Measurements from ENCODE around the gene CD300A.
"Not testable (repeated sequence)": the region's sequence is repeated elsewhere in the genome, so short reads cannot be mapped to it uniquely, and the experiment has no call there.

Gene CD300A

GRCh38 chr17:74502861-74503260 lies 36.4 kb downstream of the CD300A start:
- DNase-seq (ENCODE audit: low read depth, low spot score) = no peak
- Histone ChIP-seq H3K27ac (ENCODE audit: low read length) (no peak overlapping the region), H3K27me3 (ENCODE audit: control insufficient read depth, insufficient read depth, low read length) (no peaks in the 10 kb centered on the region), H3K4me3 (ENCODE audit: low read length) (no peak overlapping the region), H3K4me1 (ENCODE audit: control insufficient read depth, insufficient read depth, low read length) (no peaks in the 10 kb centered on the region), H3K9me3 (ENCODE audit: control insufficient read depth, insufficient read depth, low read length) (no peaks in the 10 kb centered on the region), H3K36me3 (ENCODE audit: control insufficient read depth, insufficient read depth, low read length) (no peaks in the 10 kb centered on the region)
- no CpG with 5 or more reads among the region's 6 CpGs for WGBS (ENCODE audit: insufficient coverage, insufficient read length)

- DNase-seq (ENCODE audit: low read depth, low spot score); H3K27ac ChIP-seq (ENCODE audit: low read length); H3K36me3 ChIP-seq (ENCODE audit: control insufficient read depth, insufficient read depth, low read length); H3K4me3 ChIP-seq (ENCODE audit: low read length); H3K9me3 ChIP-seq (ENCODE audit: control insufficient read depth, insufficient read depth, low read length); H3K4me1 ChIP-seq (ENCODE audit: control insufficient read depth, insufficient read depth, low read length); H3K27me3 ChIP-seq (ENCODE audit: control insufficient read depth, insufficient read depth, low read length): not testable (repeated sequence)
- no CpG with 5 or more reads among the region's 5 CpGs for WGBS (ENCODE audit: insufficient coverage, insufficient read length)
Measured at GRCh38 chr17:74503949-74504348, 37.5 kb downstream of the CD300A start.

DNA sequence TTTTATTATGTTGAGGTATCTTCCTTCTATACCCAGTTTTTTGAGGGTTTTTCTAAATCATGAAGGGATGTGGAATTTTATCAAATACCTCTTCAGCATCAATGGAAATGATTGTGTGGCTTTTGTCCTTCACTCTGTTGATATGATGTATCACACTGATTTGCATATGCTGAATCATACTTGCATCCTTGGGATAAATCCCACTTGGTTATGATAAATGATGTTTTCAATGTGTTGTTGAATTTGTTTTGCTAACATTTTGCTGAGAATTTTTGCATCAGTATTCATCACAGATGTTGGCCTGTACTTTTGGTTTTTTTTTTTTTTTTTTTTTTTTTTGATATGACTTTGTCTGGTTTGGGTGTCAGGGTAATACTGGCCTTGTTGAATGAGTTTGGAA lies 41.7 kb downstream of the CD300A start:
- H3K36me3 ChIP-seq (ENCODE audit: control insufficient read depth, insufficient read depth, low read length) = no peaks in the 10 kb centered on the region
- H3K27me3 ChIP-seq (ENCODE audit: control insufficient read depth, insufficient read depth, low read length) = no peaks in the 10 kb centered on the region
- no peaks in the 10 kb centered on the region for H3K9me3 ChIP-seq (ENCODE audit: control insufficient read depth, insufficient read depth, low read length)
- H3K4me3 ChIP-seq (ENCODE audit: low read length) = no peak overlapping the region
- H3K27ac ChIP-seq (ENCODE audit: low read length) = no peak overlapping the region
- H3K4me1 ChIP-seq (ENCODE audit: control insufficient read depth, insufficient read depth, low read length) = no peaks in the 10 kb centered on the region
- no peak for DNase-seq (ENCODE audit: low read depth, low spot score)

DNA sequence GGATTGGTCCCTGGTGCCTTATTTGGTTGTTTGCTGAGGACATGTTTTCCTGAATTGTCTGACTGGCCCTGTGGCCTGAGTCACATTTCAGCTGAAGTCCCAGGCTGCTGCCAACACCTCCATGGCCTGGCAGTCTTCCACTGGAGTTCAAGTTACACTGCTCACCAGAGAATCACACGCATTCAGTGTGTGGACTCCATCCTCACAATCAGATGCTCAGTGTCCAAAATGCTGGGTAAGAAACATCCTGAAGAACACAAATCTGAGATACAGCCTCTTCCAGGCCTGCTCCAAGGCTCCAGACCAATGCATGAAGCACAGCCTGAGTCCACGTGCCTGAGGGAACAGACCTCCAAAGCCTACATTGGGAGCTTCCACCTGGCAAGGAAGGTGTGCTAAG lies 45.6 kb downstream of the CD300A start:
- Histone ChIP-seq H3K36me3 (ENCODE audit: control insufficient read depth, insufficient read depth, low read length) (no peaks in the 10 kb centered on the region), H3K4me1 (ENCODE audit: control insufficient read depth, insufficient read depth, low read length) (no peaks in the 10 kb centered on the region), H3K4me3 (ENCODE audit: low read length) (no peak overlapping the region), H3K27ac (ENCODE audit: low read length) (no peak overlapping the region), H3K9me3 (ENCODE audit: control insufficient read depth, insufficient read depth, low read length) (no peaks in the 10 kb centered on the region; the same call in 1 of the 2 replicates), H3K27me3 (ENCODE audit: control insufficient read depth, insufficient read depth, low read length) (no peaks in the 10 kb centered on the region)
- WGBS (ENCODE audit: insufficient coverage, insufficient read length) = no CpG with 5 or more reads among the region's 2 CpGs
- DNase-seq (ENCODE audit: low read depth, low spot score) = no peak

- H3K27ac ChIP-seq (ENCODE audit: low read length) = no peak overlapping the region
- H3K36me3 ChIP-seq (ENCODE audit: control insufficient read depth, insufficient read depth, low read length) = no peaks in the 10 kb centered on the region
- no peaks in the 10 kb centered on the region for H3K27me3 ChIP-seq (ENCODE audit: control insufficient read depth, insufficient read depth, low read length)
- no CpG with 5 or more reads among the region's 7 CpGs for WGBS (ENCODE audit: insufficient coverage, insufficient read length)
- no peak overlapping the region for H3K4me3 ChIP-seq (ENCODE audit: low read length)
- H3K9me3 ChIP-seq (ENCODE audit: control insufficient read depth, insufficient read depth, low read length) = no peaks in the 10 kb centered on the region; the same call in 1 of the 2 replicates
- DNase-seq (ENCODE audit: low read depth, low spot score) = no peak
- H3K4me1 ChIP-seq (ENCODE audit: control insufficient read depth, insufficient read depth, low read length) = no peaks in the 10 kb centered on the region
Measured at GRCh38 chr17:74512624-74513091, 46.2 kb downstream of the CD300A start.

GRCh38 chr17:74513987-74514631 lies 47.7 kb downstream of the CD300A start:
- DNase-seq (ENCODE audit: low read depth, low spot score) = no peak
- Histone ChIP-seq H3K4me1 (ENCODE audit: control insufficient read depth, insufficient read depth, low read length) (no peaks in the 10 kb centered on the region), H3K9me3 (ENCODE audit: control insufficient read depth, insufficient read depth, low read length) (no peaks in the 10 kb centered on the region; the same call in 1 of the 2 replicates), H3K4me3 (ENCODE audit: low read length) (no peak overlapping the region), H3K27me3 (ENCODE audit: control insufficient read depth, insufficient read depth, low read length) (no peaks in the 10 kb centered on the region), H3K36me3 (ENCODE audit: control insufficient read depth, insufficient read depth, low read length) (no peaks in the 10 kb centered on the region), H3K27ac (ENCODE audit: low read length) (no peak overlapping the region)
- WGBS (ENCODE audit: insufficient coverage, insufficient read length) = no CpG with 5 or more reads among the region's 3 CpGs

GRCh38 chr17:74514632-74515334 lies 48.3 kb downstream of the CD300A start:
- no peak for DNase-seq (ENCODE audit: low read depth, low spot score)
- no peak overlapping the region for H3K27ac ChIP-seq (ENCODE audit: low read length)

DNA sequence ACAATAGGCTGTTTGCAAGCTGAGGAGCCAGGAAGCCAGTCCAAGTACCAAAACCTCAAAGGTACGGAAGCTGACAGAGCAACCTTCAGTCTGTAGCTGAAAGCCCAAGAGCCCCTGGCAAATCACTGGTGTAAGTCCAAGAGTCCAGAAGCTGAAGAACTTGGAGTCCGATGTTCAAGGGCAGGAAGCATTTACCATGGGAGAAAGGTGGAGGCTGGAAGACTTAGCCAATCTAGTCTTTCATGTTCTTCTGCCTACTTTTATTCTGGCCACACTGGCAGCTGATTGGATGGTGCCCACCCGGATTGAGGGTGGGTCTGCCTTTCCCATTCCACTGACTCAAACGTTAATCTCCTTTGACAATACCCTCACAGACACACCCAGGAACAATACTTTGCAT lies 49.5 kb downstream of the CD300A start:
- Histone ChIP-seq H3K27ac (ENCODE audit: low read length) (no peak overlapping the region), H3K4me1 (ENCODE audit: control insufficient read depth, insufficient read depth, low read length) (no peaks in the 10 kb centered on the region), H3K27me3 (ENCODE audit: control insufficient read depth, insufficient read depth, low read length) (no peaks in the 10 kb centered on the region), H3K4me3 (ENCODE audit: low read length) (no peak overlapping the region), H3K36me3 (ENCODE audit: control insufficient read depth, insufficient read depth, low read length) (no peaks in the 10 kb centered on the region), H3K9me3 (ENCODE audit: control insufficient read depth, insufficient read depth, low read length) (no peaks in the 10 kb centered on the region; the same call in 1 of the 2 replicates)
- no peak for DNase-seq (ENCODE audit: low read depth, low spot score)
- WGBS (ENCODE audit: insufficient coverage, insufficient read length) = no CpG with 5 or more reads among the region's 4 CpGs

More at GRCh38 chr17:74514632-74515334, 48.3 kb downstream of the CD300A start:
- H3K9me3 ChIP-seq (ENCODE audit: control insufficient read depth, insufficient read depth, low read length) = no peaks in the 10 kb centered on the region; the same call in 1 of the 2 replicates
- no peaks in the 10 kb centered on the region for H3K4me1 ChIP-seq (ENCODE audit: control insufficient read depth, insufficient read depth, low read length)
- H3K36me3 ChIP-seq (ENCODE audit: control insufficient read depth, insufficient read depth, low read length) = no peaks in the 10 kb centered on the region
- no CpG with 5 or more reads among the region's 10 CpGs for WGBS (ENCODE audit: insufficient coverage, insufficient read length)
- H3K4me3 ChIP-seq (ENCODE audit: low read length) = no peak overlapping the region
- no peaks in the 10 kb centered on the region for H3K27me3 ChIP-seq (ENCODE audit: control insufficient read depth, insufficient read depth, low read length)

DNA sequence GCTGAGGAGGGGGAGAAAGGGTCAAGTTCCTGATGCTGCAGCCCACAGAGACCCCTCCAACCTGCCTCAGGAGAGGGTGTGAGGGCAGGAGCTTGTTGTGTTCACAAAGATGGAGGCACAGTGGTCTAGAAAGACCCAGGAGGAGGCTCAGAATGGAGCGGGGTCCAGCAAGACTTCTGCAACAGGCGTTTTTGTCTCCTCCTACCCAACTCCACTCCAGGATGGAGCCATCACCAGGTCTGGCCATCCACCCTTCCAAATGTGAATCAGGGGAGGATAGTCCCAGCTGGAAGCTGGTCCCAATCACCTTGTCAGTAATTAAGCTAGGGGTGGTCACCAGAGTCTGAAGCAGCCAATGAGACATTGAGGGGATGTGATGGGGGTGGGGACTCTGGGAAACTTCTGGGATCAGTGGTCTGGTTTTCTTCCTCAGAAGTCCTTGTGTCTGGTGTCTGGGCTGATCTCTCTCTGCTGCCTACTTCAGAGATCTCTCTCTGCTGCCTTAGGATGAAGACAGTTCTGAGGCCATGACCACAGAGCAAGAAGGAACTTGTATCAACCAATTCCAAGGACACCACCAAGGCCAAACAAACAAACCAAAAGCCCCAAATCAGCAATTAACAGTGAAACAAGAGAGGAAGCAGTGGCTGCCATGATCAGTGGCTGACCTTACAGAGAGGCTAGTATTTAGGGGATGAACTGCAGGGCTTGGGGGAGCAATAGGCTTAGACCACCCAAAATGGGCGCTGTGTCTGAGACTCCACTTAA lies 50.3 kb downstream of the CD300A start:
- Histone ChIP-seq H3K9me3 (ENCODE audit: control insufficient read depth, insufficient read depth, low read length) (no peaks in the 10 kb centered on the region; the same call in 1 of the 2 replicates), H3K27me3 (ENCODE audit: control insufficient read depth, insufficient read depth, low read length) (no peaks in the 10 kb centered on the region), H3K4me3 (ENCODE audit: low read length) (no peak overlapping the region), H3K36me3 (ENCODE audit: control insufficient read depth, insufficient read depth, low read length) (no peaks in the 10 kb centered on the region), H3K27ac (ENCODE audit: low read length) (no peak overlapping the region), H3K4me1 (ENCODE audit: control insufficient read depth, insufficient read depth, low read length) (no peaks in the 10 kb centered on the region)
- no CpG with 5 or more reads among the region's 3 CpGs for WGBS (ENCODE audit: insufficient coverage, insufficient read length)
- no peak for DNase-seq (ENCODE audit: low read depth, low spot score)

- H3K36me3 ChIP-seq (ENCODE audit: control insufficient read depth, insufficient read depth, low read length); H3K4me3 ChIP-seq (ENCODE audit: low read length); H3K9me3 ChIP-seq (ENCODE audit: control insufficient read depth, insufficient read depth, low read length); H3K27me3 ChIP-seq (ENCODE audit: control insufficient read depth, insufficient read depth, low read length); DNase-seq (ENCODE audit: low read depth, low spot score); H3K4me1 ChIP-seq (ENCODE audit: control insufficient read depth, insufficient read depth, low read length); H3K27ac ChIP-seq (ENCODE audit: low read length): not testable (repeated sequence)
- WGBS (ENCODE audit: insufficient coverage, insufficient read length) = no CpG with 5 or more reads among the region's 6 CpGs
Measured at GRCh38 chr17:74518413-74518981, 52.1 kb downstream of the CD300A start.
